IMR-90 (cell line): ENCODE results near the gene ZFP42. TPM values are rescaled to one million over a fixed set of nuclear protein-coding genes. Genes with fewer than 3 reads are reported as not detected.

Experiments used
- ATAC-seq: fragments of 200-7000 bp; cut with Tn5 transposase; 2 replicates; pipeline ENCODE4 v1.9.1; 2020; ENCODE audit warnings: low read depth, mild to moderate bottlenecking, moderate library complexity
- BruUV-seq: library from RNA; stranded (reverse); fragments of 400-500 nt; replicated peaks from 2 replicates; lab custom pipeline; 2021; lab: Mats Ljungman, UMichigan
- CTCF ChIA-PET: fragments of 300-600 bp; formaldehyde crosslinking; extraction: SDS; loops from one replicate; lab custom pipeline; 2021; ENCODE audit warnings: antibody characterized with exemption; lab: Yijun Ruan, JAX
- POLR2A ChIA-PET: fragments of 300-600 bp; sonication (Branson Sonifier 250); formaldehyde crosslinking; loops from one replicate; lab custom pipeline; 2022; ENCODE audit warnings: antibody characterized with exemption; ENCODE audit not compliant: unreplicated experiment; lab: Charles Lee
- DNase-seq: peaks from one replicate; pipeline ENCODE4 v3.0.0; 2013
- H2AFZ ChIP-seq: replicated peaks from 2 replicates; pipeline ENCODE3; 2013; ENCODE audit warnings: low read length, mild to moderate bottlenecking; ENCODE audit not compliant: poor library complexity
- H2AK5ac ChIP-seq: 2 replicates; pipeline ENCODE4 v1.6.1; 2013; ENCODE audit warnings: low read depth, low read length, inconsistent platforms
- H2AK9ac ChIP-seq: replicated peaks from 2 replicates; pipeline ENCODE3; 2013; ENCODE audit warnings: mild to moderate bottlenecking, low read depth, low read length, moderate library complexity; ENCODE audit not compliant: poor library complexity
- H2BK120ac ChIP-seq: 2 replicates; pipeline ENCODE4 v1.6.1; 2013; ENCODE audit warnings: low read depth, low read length, inconsistent platforms
- H2BK15ac ChIP-seq: 3 replicates; pipeline ENCODE4 v1.6.1; 2013; ENCODE audit warnings: low read depth, low read length, inconsistent platforms
- H2BK20ac ChIP-seq: 2 replicates; pipeline ENCODE4 v1.6.1; 2013; ENCODE audit warnings: low read depth, mild to moderate bottlenecking, inconsistent platforms, low read length, moderate library complexity
- H2BK5ac ChIP-seq: 2 replicates; pipeline ENCODE4 v1.6.1; 2013; ENCODE audit warnings: mild to moderate bottlenecking, low read depth, low read length, inconsistent platforms; ENCODE audit not compliant: poor library complexity, severe bottlenecking
- H3K14ac ChIP-seq: replicated peaks from 2 replicates; pipeline ENCODE4 v1.6.1; 2013; ENCODE audit warnings: low read depth, low read length, inconsistent platforms
- H3K18ac ChIP-seq: 2 replicates; pipeline ENCODE4 v1.6.1; 2013; ENCODE audit warnings: low read depth, low read length, control low read depth
- H3K23ac ChIP-seq: 2 replicates; pipeline ENCODE4 v1.6.1; 2013; ENCODE audit warnings: low read depth, low read length, inconsistent platforms
- H3K27ac ChIP-seq: 2 replicates; pipeline ENCODE4 v1.5.1; 2013; ENCODE audit warnings: mild to moderate bottlenecking, control low read depth, low read length; ENCODE audit not compliant: insufficient read depth
- H3K27me3 ChIP-seq: 2 replicates; pipeline ENCODE4 v1.6.1; 2013; ENCODE audit warnings: low read length; ENCODE audit not compliant: control insufficient read depth, insufficient read depth
- H3K36me3 ChIP-seq: 2 replicates; pipeline ENCODE4 v1.6.1; 2013; ENCODE audit warnings: low read length, mixed read lengths; ENCODE audit not compliant: control insufficient read depth, insufficient read depth
- H3K4ac ChIP-seq: 2 replicates; pipeline ENCODE4 v1.6.1; 2013; ENCODE audit warnings: low read depth, low read length, inconsistent platforms
- H3K4me1 ChIP-seq: 2 replicates; pipeline ENCODE4 v1.6.1; 2013; ENCODE audit warnings: low read length, mixed read lengths; ENCODE audit not compliant: control insufficient read depth, insufficient read depth
- H3K4me2 ChIP-seq: 2 replicates; pipeline ENCODE4 v1.6.1; 2013; ENCODE audit warnings: low read depth, mild to moderate bottlenecking, control low read depth, low read length, moderate library complexity
- H3K4me3 ChIP-seq: 2 replicates; pipeline ENCODE4 v1.5.1; 2013; ENCODE audit warnings: low read depth, mild to moderate bottlenecking, control low read depth, low read length, moderate library complexity; ENCODE audit not compliant: insufficient read depth
- H3K56ac ChIP-seq: 2 replicates; pipeline ENCODE4 v1.6.1; 2013; ENCODE audit warnings: low read length, inconsistent platforms; ENCODE audit not compliant: insufficient read depth; ENCODE audit errors: extremely low read depth
- H3K79me1 ChIP-seq, 2 experiments: 2 replicates each; pipeline ENCODE4 v1.6.1; 2013; ENCODE audit warnings: low read length in 2 of 2, inconsistent platforms in 1 of 2, low read depth in 1 of 2
- H3K9ac ChIP-seq: 2 replicates; pipeline ENCODE4 v1.6.1; 2013; ENCODE audit warnings: low read depth, low read length, control low read depth
- H3K9me1 ChIP-seq: 2 replicates; pipeline ENCODE4 v1.6.1; 2013; ENCODE audit warnings: low read length, inconsistent platforms; ENCODE audit not compliant: insufficient read depth
- H3K9me3 ChIP-seq: 2 replicates; pipeline ENCODE4 v1.6.1; 2013; ENCODE audit warnings: low read length; ENCODE audit not compliant: control insufficient read depth, insufficient read depth
- H4K20me1 ChIP-seq: 2 replicates; pipeline ENCODE4 v1.6.1; 2013; ENCODE audit warnings: low read length, inconsistent platforms; ENCODE audit not compliant: insufficient read depth
- H4K5ac ChIP-seq: 2 replicates; pipeline ENCODE4 v1.6.1; 2013; ENCODE audit warnings: mild to moderate bottlenecking, low read depth, low read length, control low read depth
- H4K8ac ChIP-seq, 2 experiments: 2 replicates each; pipeline ENCODE4 v1.6.1; 2013; ENCODE audit warnings: low read depth in 2 of 2, low read length in 2 of 2, control low read depth in 1 of 2, inconsistent platforms in 1 of 2
- H4K91ac ChIP-seq: 2 replicates; pipeline ENCODE4 v1.6.1; 2013; ENCODE audit warnings: low read depth, low read length, inconsistent platforms; ENCODE audit not compliant: insufficient read depth
- BHLHE40 ChIP-seq: fragments of 150-350 bp; IDR thresholded peaks from 2 replicates; pipeline ENCODE4 v1.6.1; 2016; ENCODE audit warnings: mild to moderate bottlenecking, low read depth, low read length
- CEBPB ChIP-seq: IDR thresholded peaks from 2 replicates; pipeline ENCODE4 v1.6.1; 2012; ENCODE audit warnings: low read depth, low read length, improper control_type of control experiment
- CHD1 ChIP-seq: IDR thresholded peaks from 2 replicates; pipeline ENCODE4 v1.6.1; 2012; ENCODE audit warnings: low read depth, low read length, improper control_type of control experiment
- MAFK ChIP-seq: IDR thresholded peaks from 2 replicates; pipeline ENCODE4 v1.6.1; 2012; ENCODE audit warnings: low read depth, low read length, improper control_type of control experiment
- MAZ ChIP-seq: IDR thresholded peaks from 2 replicates; pipeline ENCODE4 v1.6.1; 2012; ENCODE audit warnings: low read depth, mild to moderate bottlenecking, low read length, improper control_type of control experiment, moderate library complexity, borderline replicate concordance
- MXI1 ChIP-seq: IDR thresholded peaks from 2 replicates; pipeline ENCODE4 v1.6.1; 2012; ENCODE audit warnings: low read depth, mild to moderate bottlenecking, low read length, moderate library complexity, borderline replicate concordance
- NFE2L2 ChIP-seq: fragments of 150-350 bp; IDR thresholded peaks from 2 replicates; pipeline ENCODE4 v1.6.1; 2016; ENCODE audit warnings: low read depth, mild to moderate bottlenecking, low read length
- RCOR1 ChIP-seq: IDR thresholded peaks from 2 replicates; pipeline ENCODE4 v1.6.1; 2012; ENCODE audit warnings: mild to moderate bottlenecking, low read length, improper control_type of control experiment; ENCODE audit not compliant: insufficient replicate concordance
- RFX5 ChIP-seq: IDR thresholded peaks from 2 replicates; pipeline ENCODE4 v1.8.0; 2012; ENCODE audit warnings: low read depth, mild to moderate bottlenecking, low read length, moderate library complexity
- SMC3 ChIP-seq: fragments of 150-350 bp; IDR thresholded peaks from 2 replicates; pipeline ENCODE4 v1.6.1; 2016; ENCODE audit warnings: low read depth, mild to moderate bottlenecking, antibody characterized with exemption, low read length, moderate library complexity
- WGBS, 2 experiments: methylation state at CpG; one replicate each; pipeline versions ENCODE4 v1.1.5 to v1.1.7; 2013; ENCODE audit warnings: missing lambda C conversion rate in 2 of 2; ENCODE audit not compliant: insufficient read length in 1 of 2; ENCODE audit errors: extremely low coverage in 2 of 2; 5-methylcytosine and 5-hydroxymethylcytosine counted together
- dilution Hi-C: fragments of 300-500 bp; cut with HindIII; formaldehyde crosslinking; loops from one replicate; pipeline ENCODE4 v1.14.3; 2018; ENCODE audit warnings: low sequenced_read_pairs; ENCODE audit not compliant: unreplicated experiment
- in situ Hi-C: fragments of 300-500 bp; cut with MboI; formaldehyde crosslinking; loops from 3 replicates; pipeline ENCODE4 v1.14.3; 2019; ENCODE audit warnings: low sequenced_read_pairs, inconsistent platforms, mixed read lengths
- intact Hi-C: fragments of 100-400 bp; cut with micrococcal nuclease; formaldehyde crosslinking; loops from 2 replicates; pipeline ENCODE4 v1.10.0; 2022
- polyA plus RNA-seq, 3 experiments: library from polyadenylated mRNA; depleted of rRNA; stranded (reverse); fragments of >200 nt; gene quantifications; 2 replicates each; pipeline ENCODE4 v1.2.3, GENCODE V29; 2012; ENCODE audit warnings: low replicate concordance in 1 of 3
- total RNA-seq: library from RNA; depleted of rRNA; stranded (reverse); fragments of >200 nt; gene quantifications from 2 replicates; pipeline ENCODE4 v1.2.3, GENCODE V29; 2012
- TF ChIP-seq, protein P1 (sequence below): fragments of 150-350 bp; IDR thresholded peaks from 2 replicates; pipeline ENCODE4 v1.6.1; 2016; ENCODE audit warnings: low read depth, mild to moderate bottlenecking, low read length, moderate library complexity, borderline replicate concordance
- TF ChIP-seq, protein P2 (sequence below): fragments of 150-350 bp; IDR thresholded peaks from 2 replicates; pipeline ENCODE4 v1.6.1; 2017; ENCODE audit warnings: mild to moderate bottlenecking, antibody characterized with exemption, low read length, low read depth
- TF ChIP-seq, protein P3 (sequence below): conservative IDR thresholded peaks from 2 replicates; pipeline ENCODE4 v1.5.1; 2012; ENCODE audit warnings: mild to moderate bottlenecking, low read depth, low read length, improper control_type of control experiment

Gene ZFP42
- total and polyA plus RNA-seq, 2 of the 4 experiments (the other 2 are of a cell fraction), result not detected

DNA sequence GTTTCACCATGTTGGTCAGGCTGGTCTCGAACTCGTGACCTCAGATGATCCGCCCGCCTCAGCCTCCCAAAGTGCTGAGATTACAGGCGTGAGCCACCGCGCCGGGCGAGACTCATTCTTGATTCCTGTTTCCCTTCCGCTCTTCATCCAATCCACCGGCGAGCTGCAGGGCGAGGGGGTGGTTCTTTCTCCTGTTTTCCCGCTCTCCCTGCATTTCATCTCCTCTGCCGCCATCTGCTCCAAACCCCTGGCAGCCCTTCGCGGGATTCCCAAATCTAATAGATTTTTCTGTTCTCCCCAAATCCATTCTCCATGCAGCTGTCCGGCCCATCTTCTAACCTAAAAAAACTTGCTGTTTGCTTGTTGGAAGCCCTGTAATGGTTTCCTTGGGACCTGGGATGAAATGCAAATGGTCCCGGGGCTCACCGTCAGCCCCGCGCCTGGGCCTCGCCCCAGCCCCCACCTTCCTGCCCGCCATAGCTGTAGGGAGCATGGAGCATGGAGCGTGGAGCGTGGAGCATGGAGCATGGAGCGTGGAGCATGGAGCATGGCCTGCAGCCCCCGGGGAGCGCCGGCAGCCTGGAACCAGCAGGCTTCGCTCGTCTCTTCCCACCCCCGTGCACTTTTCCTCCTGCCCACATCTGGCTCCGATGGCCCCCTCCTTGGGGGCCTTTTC lies 1.1 kb downstream of the ZFP42 start:
- H3K18ac ChIP-seq, result no peak overlapping the region
- in situ Hi-C loops (no loop called here), intact Hi-C loops (no loop called here), dilution Hi-C loops (no loop called here)
- no peak overlapping the region for H3K4ac ChIP-seq
- H2AK5ac ChIP-seq, result no peak overlapping the region
- no peak overlapping the region for H2BK15ac ChIP-seq
- ATAC-seq (no peak), DNase-seq (no peak)
- H3K56ac ChIP-seq, result no peak overlapping the region
- no peak overlapping the region for H3K9ac ChIP-seq
- H2AK9ac ChIP-seq, result no peak overlapping the region
- no peak for TF ChIP-seq RCOR1
- TF ChIP-seq, protein P1, sequence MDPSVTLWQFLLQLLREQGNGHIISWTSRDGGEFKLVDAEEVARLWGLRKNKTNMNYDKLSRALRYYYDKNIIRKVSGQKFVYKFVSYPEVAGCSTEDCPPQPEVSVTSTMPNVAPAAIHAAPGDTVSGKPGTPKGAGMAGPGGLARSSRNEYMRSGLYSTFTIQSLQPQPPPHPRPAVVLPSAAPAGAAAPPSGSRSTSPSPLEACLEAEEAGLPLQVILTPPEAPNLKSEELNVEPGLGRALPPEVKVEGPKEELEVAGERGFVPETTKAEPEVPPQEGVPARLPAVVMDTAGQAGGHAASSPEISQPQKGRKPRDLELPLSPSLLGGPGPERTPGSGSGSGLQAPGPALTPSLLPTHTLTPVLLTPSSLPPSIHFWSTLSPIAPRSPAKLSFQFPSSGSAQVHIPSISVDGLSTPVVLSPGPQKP, result no peak
- TF ChIP-seq MXI1, result no peak
- TF ChIP-seq NFE2L2, result no peak
- TF ChIP-seq, protein P2, sequence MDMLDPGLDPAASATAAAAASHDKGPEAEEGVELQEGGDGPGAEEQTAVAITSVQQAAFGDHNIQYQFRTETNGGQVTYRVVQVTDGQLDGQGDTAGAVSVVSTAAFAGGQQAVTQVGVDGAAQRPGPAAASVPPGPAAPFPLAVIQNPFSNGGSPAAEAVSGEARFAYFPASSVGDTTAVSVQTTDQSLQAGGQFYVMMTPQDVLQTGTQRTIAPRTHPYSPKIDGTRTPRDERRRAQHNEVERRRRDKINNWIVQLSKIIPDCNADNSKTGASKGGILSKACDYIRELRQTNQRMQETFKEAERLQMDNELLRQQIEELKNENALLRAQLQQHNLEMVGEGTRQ, result no peak
- no peak for TF ChIP-seq SMC3
- TF ChIP-seq MAFK, result no peak
- TF ChIP-seq CEBPB, result no peak
- no peak for TF ChIP-seq RFX5
- no peak for TF ChIP-seq CHD1
- TF ChIP-seq, protein P3, sequence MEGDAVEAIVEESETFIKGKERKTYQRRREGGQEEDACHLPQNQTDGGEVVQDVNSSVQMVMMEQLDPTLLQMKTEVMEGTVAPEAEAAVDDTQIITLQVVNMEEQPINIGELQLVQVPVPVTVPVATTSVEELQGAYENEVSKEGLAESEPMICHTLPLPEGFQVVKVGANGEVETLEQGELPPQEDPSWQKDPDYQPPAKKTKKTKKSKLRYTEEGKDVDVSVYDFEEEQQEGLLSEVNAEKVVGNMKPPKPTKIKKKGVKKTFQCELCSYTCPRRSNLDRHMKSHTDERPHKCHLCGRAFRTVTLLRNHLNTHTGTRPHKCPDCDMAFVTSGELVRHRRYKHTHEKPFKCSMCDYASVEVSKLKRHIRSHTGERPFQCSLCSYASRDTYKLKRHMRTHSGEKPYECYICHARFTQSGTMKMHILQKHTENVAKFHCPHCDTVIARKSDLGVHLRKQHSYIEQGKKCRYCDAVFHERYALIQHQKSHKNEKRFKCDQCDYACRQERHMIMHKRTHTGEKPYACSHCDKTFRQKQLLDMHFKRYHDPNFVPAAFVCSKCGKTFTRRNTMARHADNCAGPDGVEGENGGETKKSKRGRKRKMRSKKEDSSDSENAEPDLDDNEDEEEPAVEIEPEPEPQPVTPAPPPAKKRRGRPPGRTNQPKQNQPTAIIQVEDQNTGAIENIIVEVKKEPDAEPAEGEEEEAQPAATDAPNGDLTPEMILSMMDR, result no peak
- no peak for TF ChIP-seq MAZ
- no peak for TF ChIP-seq BHLHE40
- WGBS, 2 experiments, result 48% methylated on average over 5 of the region's 34 CpGs; no CpG with 5 or more reads in 1 of the 2 experiments
- no peaks in the 10 kb centered on the region for H4K20me1 ChIP-seq
- no peak overlapping the region for H2BK5ac ChIP-seq
- no peak overlapping the region for H3K27ac ChIP-seq
- H3K4me3 ChIP-seq, result no peak overlapping the region
- H4K91ac ChIP-seq, result no peak overlapping the region
- H2BK120ac ChIP-seq, result no peak overlapping the region
- no peaks in the 10 kb centered on the region for H3K9me1 ChIP-seq
- no peaks in the 10 kb centered on the region for H3K36me3 ChIP-seq
- no peak overlapping the region for H2BK20ac ChIP-seq
- H3K79me1 ChIP-seq, result no peaks in the 10 kb centered on the region
- H2AFZ ChIP-seq, result no peak overlapping the region
- no peak overlapping the region for H3K23ac ChIP-seq
- ChIA-PET CTCF (no interaction called here), POLR2A (no interaction called here)
- no peak overlapping the region for H3K14ac ChIP-seq
- H3K4me2 ChIP-seq, result no peak overlapping the region
- no peaks in the 10 kb centered on the region; the same call in 1 of the 2 replicates for H3K9me3 ChIP-seq
- H4K5ac ChIP-seq, result no peak overlapping the region
- H3K27me3 ChIP-seq, result no peaks in the 10 kb centered on the region
- no peaks in the 10 kb centered on the region for H3K4me1 ChIP-seq
- no peak overlapping the region for H4K8ac ChIP-seq
- BruUV-seq, result no TSS peak
